Stomach smooth muscle (tissue), 2 donors: Measurements from ENCODE around the gene RAI14.

Source experiments
- H3K27ac ChIP-seq: one replicate; pipeline ENCODE4 v1.7.0; 2013; ENCODE audit warnings: mild to moderate bottlenecking, low read length, inconsistent platforms
- H3K27me3 ChIP-seq, 2 donors: one replicate each; pipeline ENCODE4 v1.7.0; 2013; ENCODE audit warnings: low read length in 2 of 2; ENCODE audit not compliant: insufficient read depth in 2 of 2, control insufficient read depth in 1 of 2
- H3K36me3 ChIP-seq, 2 donors: one replicate each; pipeline ENCODE4 v1.7.0; 2013; ENCODE audit warnings: low read length in 2 of 2; ENCODE audit not compliant: control insufficient read depth in 2 of 2, insufficient read depth in 2 of 2
- H3K4me1 ChIP-seq: one replicate; pipeline ENCODE4 v1.7.0; 2013; ENCODE audit warnings: low read length; ENCODE audit not compliant: control insufficient read depth, insufficient read depth
- H3K4me3 ChIP-seq, 2 donors: one replicate each; pipeline ENCODE4 v1.7.0; 2013; ENCODE audit warnings: low read length in 2 of 2
- H3K9ac ChIP-seq, 2 donors: one replicate each; pipeline ENCODE4 v1.7.0; 2013; ENCODE audit warnings: low read length in 2 of 2, mild to moderate bottlenecking in 1 of 2
- H3K9me3 ChIP-seq, 2 donors: one replicate each; pipeline ENCODE4 v1.7.0; 2013; ENCODE audit warnings: low read length in 2 of 2; ENCODE audit not compliant: control insufficient read depth in 2 of 2
- donor health status: healthy.
- donor health status: Pancreatic carcinoma.

Gene RAI14

GRCh38 chr5:34790069-34790468, 133.9 kb downstream of the RAI14 start:
- Histone ChIP-seq H3K9me3 (no peaks in the 10 kb centered on the region), H3K9ac (no peak overlapping the region), H3K27ac (no peak overlapping the region), H3K4me1 (peaks cover 7% of the 10 kb centered on the region), H3K4me3 (no peak overlapping the region), H3K27me3 (no peaks in the 10 kb centered on the region), H3K36me3 (no peaks in the 10 kb centered on the region)

GRCh38 chr5:34791761-34792244, 135.7 kb downstream of the RAI14 start:
- Histone ChIP-seq H3K4me1 (peaks cover 7% of the 10 kb centered on the region), H3K4me3 (no peak overlapping the region), H3K9ac (no peak overlapping the region), H3K9me3 (no peaks in the 10 kb centered on the region), H3K27ac (no peak overlapping the region), H3K27me3 (no peaks in the 10 kb centered on the region), H3K36me3 (peaks cover 3 to 4% of the 10 kb centered on the region in 2 donors)

GRCh38 chr5:34802834-34803563, 146.9 kb downstream of the RAI14 start:
- H3K4me3 ChIP-seq = no peak overlapping the region
- peaks cover 14 to 18% of the 10 kb centered on the region in 2 donors for H3K36me3 ChIP-seq
- H3K4me1 ChIP-seq = no peaks in the 10 kb centered on the region

GRCh38 chr5:34803974-34804732, 148.0 kb downstream of the RAI14 start:
- H3K36me3 ChIP-seq = peaks cover 14 to 15% of the 10 kb centered on the region in 2 donors
- no peak overlapping the region for H3K9ac ChIP-seq
- H3K27me3 ChIP-seq = no peaks in the 10 kb centered on the region
- no peak overlapping the region for H3K27ac ChIP-seq
- H3K4me3 ChIP-seq = no peak overlapping the region
- no peaks in the 10 kb centered on the region for H3K9me3 ChIP-seq
- no peaks in the 10 kb centered on the region for H3K4me1 ChIP-seq

More at GRCh38 chr5:34802834-34803563, 146.9 kb downstream of the RAI14 start:
- Histone ChIP-seq H3K27me3 (no peaks in the 10 kb centered on the region), H3K27ac (no peak overlapping the region), H3K9me3 (no peaks in the 10 kb centered on the region), H3K9ac (no peak overlapping the region)

- Histone ChIP-seq H3K4me3 (no peak overlapping the region), H3K9me3 (no peaks in the 10 kb centered on the region), H3K4me1 (no peaks in the 10 kb centered on the region), H3K27me3 (no peaks in the 10 kb centered on the region), H3K36me3 (peaks cover 14 to 15% of the 10 kb centered on the region in 2 donors), H3K9ac (no peak overlapping the region), H3K27ac (no peak overlapping the region)
These were observed 148.8 kb downstream of the RAI14 start for GRCh38 chr5:34804913-34805312.

- Histone ChIP-seq H3K9me3 (no peaks in the 10 kb centered on the region), H3K4me3 (no peak overlapping the region), H3K4me1 (no peaks in the 10 kb centered on the region), H3K27me3 (no peaks in the 10 kb centered on the region), H3K9ac (no peak overlapping the region), H3K27ac (no peak overlapping the region), H3K36me3 (peaks cover 10 to 16% of the 10 kb centered on the region in 2 donors)
These were observed 150.4 kb downstream of the RAI14 start for GRCh38 chr5:34806532-34806931.

GRCh38 chr5:34811706-34812105, 155.6 kb downstream of the RAI14 start:
- H3K4me3 ChIP-seq = no peak overlapping the region
- H3K4me1 ChIP-seq = no peaks in the 10 kb centered on the region
- no peak overlapping the region for H3K9ac ChIP-seq
- H3K27ac ChIP-seq = no peak overlapping the region
- no peaks in the 10 kb centered on the region for H3K27me3 ChIP-seq
- H3K9me3 ChIP-seq = no peaks in the 10 kb centered on the region
- H3K36me3 ChIP-seq = peaks cover 2 to 7% of the 10 kb centered on the region in 2 donors

- no peak overlapping the region for H3K27ac ChIP-seq
- H3K27me3 ChIP-seq = no peaks in the 10 kb centered on the region
- H3K4me3 ChIP-seq = no peak overlapping the region
- peaks cover 2 to 7% of the 10 kb centered on the region in 2 donors for H3K36me3 ChIP-seq
- no peaks in the 10 kb centered on the region for H3K4me1 ChIP-seq
- no peaks in the 10 kb centered on the region for H3K9me3 ChIP-seq
- no peak overlapping the region for H3K9ac ChIP-seq
These were observed 157.4 kb downstream of the RAI14 start for GRCh38 chr5:34813509-34813908.

GRCh38 chr5:34817558-34818351, 161.6 kb downstream of the RAI14 start:
- H3K27ac ChIP-seq = no peak overlapping the region
- H3K9me3 ChIP-seq = no peaks in the 10 kb centered on the region
- H3K9ac ChIP-seq = no peak overlapping the region
- H3K4me3 ChIP-seq = no peak overlapping the region
- H3K4me1 ChIP-seq = no peaks in the 10 kb centered on the region
- H3K27me3 ChIP-seq = no peaks in the 10 kb centered on the region
- H3K36me3 ChIP-seq = peaks cover 0 to under 1% of the 10 kb centered on the region in 2 donors

- Histone ChIP-seq H3K27me3 (no peaks in the 10 kb centered on the region), H3K36me3 (peaks cover under 1 to 10% of the 10 kb centered on the region in 2 donors), H3K27ac (no peak overlapping the region), H3K4me1 (no peaks in the 10 kb centered on the region), H3K4me3 (no peak overlapping the region), H3K9me3 (no peaks in the 10 kb centered on the region), H3K9ac (no peak overlapping the region)
These were observed 162.6 kb downstream of the RAI14 start for GRCh38 chr5:34818717-34819116.
